Choroid plexus epithelial cell (primary cell): ENCODE data around the gene STK25.

Experiments used
- DNase-seq: peaks from one replicate; pipeline ENCODE4 v3.0.0-alpha.2; 2010; ENCODE audit warnings: low read depth
- H3K4me3 ChIP-seq: 2 replicates; pipeline ENCODE4 v1.5.1; 2011; ENCODE audit warnings: low read depth, mild to moderate bottlenecking, control low read depth, low read length, moderate library complexity
- CTCF ChIP-seq: conservative IDR thresholded peaks from 2 replicates; pipeline ENCODE4 v1.5.1; 2011; ENCODE audit warnings: low read depth, mild to moderate bottlenecking, control low read depth, inconsistent platforms, low read length, moderate library complexity

The STK25 gene

GRCh38 chr2:241467777-241468475 lies 40.5 kb downstream of the STK25 start:
- TF ChIP-seq CTCF: no peak
- H3K4me3 ChIP-seq: no peak overlapping the region
- no peak for DNase-seq

GRCh38 chr2:241466230-241466629 lies 42.2 kb downstream of the STK25 start:
- TF ChIP-seq CTCF: no peak
- DNase-seq: no peak
- H3K4me3 ChIP-seq: no peak overlapping the region

- no peak for DNase-seq
- H3K4me3 ChIP-seq: no peak overlapping the region
- no peak for TF ChIP-seq CTCF
These were observed 42.8 kb downstream of the STK25 start for GRCh38 chr2:241465543-241465942.

- H3K4me3 ChIP-seq: no peak overlapping the region
- no peak for TF ChIP-seq CTCF
- DNase-seq: no peak
These were observed 44.9 kb downstream of the STK25 start for GRCh38 chr2:241463276-241464135.

GRCh38 chr2:241461693-241462677 lies 46.4 kb downstream of the STK25 start:
- no peak for TF ChIP-seq CTCF
- DNase-seq: no peak
- no peak overlapping the region for H3K4me3 ChIP-seq

GRCh38 chr2:241460631-241461030 lies 47.8 kb downstream of the STK25 start:
- DNase-seq: no peak
- no peak overlapping the region for H3K4me3 ChIP-seq
- no peak for TF ChIP-seq CTCF
